Panc1 (cell line): ENCODE results near the gene LAMP1. TPM values are rescaled to one million over a fixed set of nuclear protein-coding genes. Genes with fewer than 3 reads are reported as not detected.

Experiments used
- ATAC-seq: fragments of 200-7000 bp; cut with Tn5 transposase; 2 replicates; pipeline ENCODE4 v1.9.1; 2020; ENCODE audit warnings: mild to moderate bottlenecking, moderate library complexity
- BruUV-seq: library from RNA; stranded (reverse); fragments of 400-500 nt; replicated peaks from 2 replicates; lab custom pipeline; 2021; lab: Mats Ljungman, UMichigan
- CTCF ChIA-PET: fragments of 300-600 bp; sonication (Branson Sonifier 250); formaldehyde crosslinking; loops from one replicate; lab custom pipeline; 2022; ENCODE audit warnings: antibody characterized with exemption; lab: Charles Lee
- POLR2A ChIA-PET: fragments of 300-600 bp; sonication (Branson Sonifier 250); formaldehyde crosslinking; loops from one replicate; lab custom pipeline; 2022; ENCODE audit warnings: antibody characterized with exemption; lab: Charles Lee
- DNase-seq: peaks from one replicate; pipeline ENCODE4 v3.0.0-alpha.2; 2010; ENCODE audit warnings: low read depth, low spot score
- H3K27ac ChIP-seq: 2 replicates; pipeline ENCODE4 v1.5.1; 2011; ENCODE audit warnings: mild to moderate bottlenecking, low read length, inconsistent platforms
- H3K27me3 ChIP-seq: fragments of 200-500 bp; sonication (Bioruptor generic); 2 replicates; pipeline ENCODE4 v1.6.0; 2014; ENCODE audit warnings: low read length, inconsistent platforms; ENCODE audit not compliant: control insufficient read depth, insufficient read depth
- H3K36me3 ChIP-seq: fragments of 200-500 bp; sonication (Bioruptor generic); 2 replicates; pipeline ENCODE4 v1.5.1; 2014; ENCODE audit warnings: inconsistent platforms, mild to moderate bottlenecking, low read length, moderate library complexity; ENCODE audit not compliant: control insufficient read depth, insufficient read depth
- H3K4me1 ChIP-seq: 2 replicates; pipeline ENCODE4 v1.5.1; 2011; ENCODE audit warnings: inconsistent platforms, mild to moderate bottlenecking, low read length, moderate library complexity; ENCODE audit not compliant: control insufficient read depth, insufficient read depth
- H3K4me3 ChIP-seq, 2 experiments: 2 replicates each; pipeline ENCODE4 v1.5.1; 2011 to 2012; ENCODE audit warnings: low read depth in 2 of 2, low read length in 2 of 2, mild to moderate bottlenecking in 2 of 2, inconsistent platforms in 1 of 2, moderate library complexity in 1 of 2
- H3K9me3 ChIP-seq: fragments of 200-500 bp; sonication (Bioruptor generic); 2 replicates; pipeline ENCODE4 v1.5.1; 2014; ENCODE audit warnings: low read depth, mild to moderate bottlenecking, inconsistent platforms, low read length, moderate library complexity; ENCODE audit not compliant: control insufficient read depth, insufficient read depth
- POLR2AphosphoS5 ChIP-seq: IDR thresholded peaks from 2 replicates; pipeline ENCODE4 v1.6.1; 2012; ENCODE audit warnings: mild to moderate bottlenecking, low read depth, low read length, moderate library complexity
- SIN3A ChIP-seq: IDR thresholded peaks from 2 replicates; pipeline ENCODE4 v1.6.1; 2012; ENCODE audit warnings: low read depth, mild to moderate bottlenecking, low read length, moderate library complexity, borderline replicate concordance; ENCODE audit not compliant: insufficient read depth
- TCF7L2 ChIP-seq: IDR thresholded peaks from 2 replicates; pipeline ENCODE4 v1.6.1; 2011; ENCODE audit warnings: mild to moderate bottlenecking, low read depth, low read length, inconsistent platforms
- in situ Hi-C: cut with HindIII; loops from 2 replicates; pipeline ENCODE4 v1.10.0; 2016; ENCODE audit warnings: low sequenced_read_pairs, low pct_unique_long_range_greater_than_20kb
- intact Hi-C: fragments of 100-400 bp; cut with micrococcal nuclease; formaldehyde crosslinking; loops from one replicate; pipeline ENCODE4 v1.10.0; 2022; ENCODE audit not compliant: unreplicated experiment
- total RNA-seq: library from RNA; stranded (reverse); gene quantifications from one replicate; pipeline ENCODE4 v1.2.1, GENCODE V29; 2021; ENCODE audit not compliant: unreplicated experiment
- TF ChIP-seq, protein P1 (sequence below): fragments of 450-650 bp; IDR thresholded peaks from 2 replicates; pipeline ENCODE4 v1.5.1; 2017; ENCODE audit warnings: mild to moderate bottlenecking
- TF ChIP-seq, protein P2 (sequence below), 2 experiments: IDR thresholded peaks; 2 replicates each; pipeline ENCODE4 v1.6.1; 2011 to 2012; ENCODE audit warnings: low read depth in 2 of 2, control low read depth in 1 of 2, low read length in 1 of 2, mild to moderate bottlenecking in 1 of 2, moderate library complexity in 1 of 2; ENCODE audit not compliant: insufficient read depth in 1 of 2

The LAMP1 gene
- total RNA-seq, 1 experiment from 2014 or later = 212 TPM

DNA sequence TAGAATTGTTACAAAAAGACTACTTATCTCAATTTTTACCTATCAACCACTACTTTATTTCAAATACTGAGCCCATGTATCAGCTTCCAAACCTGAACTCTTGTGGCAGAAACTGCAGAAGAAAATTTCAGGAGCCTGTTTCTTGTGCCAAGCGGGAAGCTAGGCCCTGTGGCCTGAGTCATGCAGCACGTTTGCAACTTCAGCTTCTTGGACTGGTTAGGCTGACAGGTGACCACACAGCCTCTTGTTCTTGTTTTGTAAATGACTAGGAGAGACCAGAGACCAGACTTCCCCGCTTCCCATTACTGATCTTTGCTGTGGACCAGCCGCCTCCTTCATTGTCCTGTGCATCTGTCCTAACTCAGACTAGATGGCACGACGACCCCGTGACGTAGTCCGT lies 3.4 kb upstream of the LAMP1 start:
- ChIA-PET POLR2A (no interaction called here), CTCF (no interaction called here)
- BruUV-seq = no TSS peak
- H3K4me1 ChIP-seq = peaks cover 3% of the 10 kb centered on the region
- H3K36me3 ChIP-seq = peaks cover 3% of the 10 kb centered on the region; the same call in 1 of the 2 replicates
- intact Hi-C loops = no loop called here
- no peak for TF ChIP-seq TCF7L2
- TF ChIP-seq, protein P1, sequence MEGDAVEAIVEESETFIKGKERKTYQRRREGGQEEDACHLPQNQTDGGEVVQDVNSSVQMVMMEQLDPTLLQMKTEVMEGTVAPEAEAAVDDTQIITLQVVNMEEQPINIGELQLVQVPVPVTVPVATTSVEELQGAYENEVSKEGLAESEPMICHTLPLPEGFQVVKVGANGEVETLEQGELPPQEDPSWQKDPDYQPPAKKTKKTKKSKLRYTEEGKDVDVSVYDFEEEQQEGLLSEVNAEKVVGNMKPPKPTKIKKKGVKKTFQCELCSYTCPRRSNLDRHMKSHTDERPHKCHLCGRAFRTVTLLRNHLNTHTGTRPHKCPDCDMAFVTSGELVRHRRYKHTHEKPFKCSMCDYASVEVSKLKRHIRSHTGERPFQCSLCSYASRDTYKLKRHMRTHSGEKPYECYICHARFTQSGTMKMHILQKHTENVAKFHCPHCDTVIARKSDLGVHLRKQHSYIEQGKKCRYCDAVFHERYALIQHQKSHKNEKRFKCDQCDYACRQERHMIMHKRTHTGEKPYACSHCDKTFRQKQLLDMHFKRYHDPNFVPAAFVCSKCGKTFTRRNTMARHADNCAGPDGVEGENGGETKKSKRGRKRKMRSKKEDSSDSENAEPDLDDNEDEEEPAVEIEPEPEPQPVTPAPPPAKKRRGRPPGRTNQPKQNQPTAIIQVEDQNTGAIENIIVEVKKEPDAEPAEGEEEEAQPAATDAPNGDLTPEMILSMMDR = no peak
- TF ChIP-seq POLR2AphosphoS5 = no peak
- TF ChIP-seq, protein P2, sequence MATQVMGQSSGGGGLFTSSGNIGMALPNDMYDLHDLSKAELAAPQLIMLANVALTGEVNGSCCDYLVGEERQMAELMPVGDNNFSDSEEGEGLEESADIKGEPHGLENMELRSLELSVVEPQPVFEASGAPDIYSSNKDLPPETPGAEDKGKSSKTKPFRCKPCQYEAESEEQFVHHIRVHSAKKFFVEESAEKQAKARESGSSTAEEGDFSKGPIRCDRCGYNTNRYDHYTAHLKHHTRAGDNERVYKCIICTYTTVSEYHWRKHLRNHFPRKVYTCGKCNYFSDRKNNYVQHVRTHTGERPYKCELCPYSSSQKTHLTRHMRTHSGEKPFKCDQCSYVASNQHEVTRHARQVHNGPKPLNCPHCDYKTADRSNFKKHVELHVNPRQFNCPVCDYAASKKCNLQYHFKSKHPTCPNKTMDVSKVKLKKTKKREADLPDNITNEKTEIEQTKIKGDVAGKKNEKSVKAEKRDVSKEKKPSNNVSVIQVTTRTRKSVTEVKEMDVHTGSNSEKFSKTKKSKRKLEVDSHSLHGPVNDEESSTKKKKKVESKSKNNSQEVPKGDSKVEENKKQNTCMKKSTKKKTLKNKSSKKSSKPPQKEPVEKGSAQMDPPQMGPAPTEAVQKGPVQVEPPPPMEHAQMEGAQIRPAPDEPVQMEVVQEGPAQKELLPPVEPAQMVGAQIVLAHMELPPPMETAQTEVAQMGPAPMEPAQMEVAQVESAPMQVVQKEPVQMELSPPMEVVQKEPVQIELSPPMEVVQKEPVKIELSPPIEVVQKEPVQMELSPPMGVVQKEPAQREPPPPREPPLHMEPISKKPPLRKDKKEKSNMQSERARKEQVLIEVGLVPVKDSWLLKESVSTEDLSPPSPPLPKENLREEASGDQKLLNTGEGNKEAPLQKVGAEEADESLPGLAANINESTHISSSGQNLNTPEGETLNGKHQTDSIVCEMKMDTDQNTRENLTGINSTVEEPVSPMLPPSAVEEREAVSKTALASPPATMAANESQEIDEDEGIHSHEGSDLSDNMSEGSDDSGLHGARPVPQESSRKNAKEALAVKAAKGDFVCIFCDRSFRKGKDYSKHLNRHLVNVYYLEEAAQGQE (IDR thresholded peaks at IDR 0.05; ENCODE audit: insufficient read depth in 1 of 2, low read depth in 2 of 2, low read length in 1 of 2) = no peak
- TF ChIP-seq SIN3A = no peak
- H3K27me3 ChIP-seq = no peaks in the 10 kb centered on the region; the same call in 1 of the 2 replicates
- in situ Hi-C loops = no loop called here
- no peaks in the 10 kb centered on the region for H3K9me3 ChIP-seq
- no peak overlapping the region for H3K4me3 ChIP-seq
- no peak for ATAC-seq
- no peak overlapping the region for H3K27ac ChIP-seq
- no peak for DNase-seq

DNA sequence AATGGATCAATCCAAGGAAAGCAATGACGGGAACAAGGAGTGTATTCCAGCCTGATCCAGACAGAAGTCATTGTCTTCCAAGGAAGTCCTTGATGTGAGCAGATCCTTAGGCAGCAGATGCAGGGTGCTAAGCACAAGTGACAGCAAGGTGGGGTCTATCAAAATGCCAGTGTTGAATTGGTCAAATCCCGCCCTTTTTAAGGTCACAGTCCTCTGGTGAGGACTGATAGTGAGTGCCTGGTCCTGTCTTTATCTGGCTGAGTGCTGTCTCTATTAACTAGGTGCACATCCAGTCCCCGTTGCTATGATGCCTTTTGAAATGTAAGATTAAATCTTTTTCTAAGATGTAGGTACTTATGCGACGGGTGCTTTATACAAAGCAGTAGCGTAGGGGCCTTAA lies 1.3 kb upstream of the LAMP1 start:
- no peak for DNase-seq
- TF ChIP-seq TCF7L2 (no peak), SIN3A (no peak), POLR2AphosphoS5 (no peak)
- TF ChIP-seq, protein P2 (IDR thresholded peaks at IDR 0.05; ENCODE audit: insufficient read depth in 1 of 2, low read depth in 2 of 2, low read length in 1 of 2) = no peak
- TF ChIP-seq, protein P1 = no peak
- H3K27me3 ChIP-seq = no peaks in the 10 kb centered on the region; the same call in 1 of the 2 replicates
- no peak for ATAC-seq
- ChIA-PET CTCF (no interaction called here), POLR2A (no interaction called here)
- no peaks in the 10 kb centered on the region for H3K9me3 ChIP-seq
- H3K36me3 ChIP-seq = peaks cover 3% of the 10 kb centered on the region; the same call in 1 of the 2 replicates
- no peak overlapping the region for H3K4me3 ChIP-seq
- BruUV-seq = no TSS peak
- H3K27ac ChIP-seq = no peak overlapping the region
- in situ Hi-C loops = no loop called here
- peaks cover 4% of the 10 kb centered on the region for H3K4me1 ChIP-seq
- intact Hi-C loops = no loop called here
